GM23338 (cell line): ENCODE measurements around the gene ZNF778. TPM values are rescaled to one million over a fixed set of nuclear protein-coding genes. Genes with fewer than 3 reads are reported as not detected.

ENCODE experiments used
- ATAC-seq: fragments of 200-7000 bp; cut with Tn5 transposase; 3 replicates; pipeline ENCODE4 v1.9.1; 2020
- DNase-seq: peaks from one replicate; pipeline ENCODE4 v3.0.0-alpha.2; 2015; ENCODE audit warnings: low spot score
- H2AFZ ChIP-seq: fragments of 200-600 bp; sonication (generic); 2 replicates; pipeline ENCODE4 v1.8.0; 2016; ENCODE audit warnings: antibody characterized with exemption, mild to moderate bottlenecking, moderate library complexity
- H3F3A ChIP-seq: fragments of 200-600 bp; sonication (generic); replicated peaks from 2 replicates; pipeline ENCODE4 v1.8.0; 2017; ENCODE audit warnings: antibody characterized with exemption, mixed run types, low read depth
- H3K27ac ChIP-seq: fragments of 200-600 bp; sonication (generic); 2 replicates; pipeline ENCODE4 v1.6.1; 2016; ENCODE audit warnings: low read depth
- H3K27me3 ChIP-seq: fragments of 200-600 bp; sonication (generic); 2 replicates; pipeline ENCODE4 v1.8.0; 2016; ENCODE audit warnings: mild to moderate bottlenecking, mixed run types, moderate library complexity; ENCODE audit not compliant: insufficient read depth
- H3K36me3 ChIP-seq: fragments of 200-600 bp; sonication (generic); 2 replicates; pipeline ENCODE4 v1.8.0; 2016; ENCODE audit warnings: mild to moderate bottlenecking; ENCODE audit not compliant: insufficient read depth
- H3K4me1 ChIP-seq: fragments of 200-600 bp; sonication (generic); 2 replicates; pipeline ENCODE4 v1.8.0; 2016; ENCODE audit warnings: mild to moderate bottlenecking, moderate library complexity; ENCODE audit not compliant: insufficient read depth
- H3K4me2 ChIP-seq: fragments of 200-600 bp; sonication (generic); 2 replicates; pipeline ENCODE4 v1.7.1; 2017; ENCODE audit warnings: mixed run types
- H3K4me3 ChIP-seq: fragments of 200-600 bp; sonication (generic); 2 replicates; pipeline ENCODE4 v1.6.1; 2016; ENCODE audit warnings: mixed run types
- H3K79me2 ChIP-seq: fragments of 200-600 bp; sonication (generic); replicated peaks from 2 replicates; pipeline ENCODE4 v1.8.0; 2017; ENCODE audit warnings: mild to moderate bottlenecking; ENCODE audit not compliant: insufficient read depth
- H3K9me2 ChIP-seq: fragments of 200-600 bp; sonication (generic); 2 replicates; pipeline ENCODE4 v1.8.0; 2017; ENCODE audit not compliant: insufficient read depth
- H4K20me1 ChIP-seq: fragments of 200-600 bp; sonication (generic); replicated peaks from 2 replicates; pipeline ENCODE4 v1.8.0; 2017; ENCODE audit warnings: mild to moderate bottlenecking; ENCODE audit not compliant: insufficient read depth
- H3K27ac Mint-ChIP-seq: 2 replicates; pipeline ENCODE4 v1.8.0; 2020; ENCODE audit warnings: inconsistent platforms, mild to moderate bottlenecking, moderate library complexity, mixed read lengths
- H3K27me3 Mint-ChIP-seq: 3 replicates; pipeline ENCODE4 v1.8.0; 2022; ENCODE audit warnings: low read depth, mild to moderate bottlenecking, moderate library complexity, mixed read lengths, inconsistent platforms; ENCODE audit not compliant: insufficient read depth, poor library complexity
- H3K36me3 Mint-ChIP-seq: 3 replicates; pipeline ENCODE4 v1.8.0; 2021; ENCODE audit warnings: low read depth, mild to moderate bottlenecking, inconsistent platforms, moderate library complexity, mixed read lengths
- H3K4me1 Mint-ChIP-seq: 3 replicates; pipeline ENCODE4 v1.8.0; 2020; ENCODE audit warnings: mild to moderate bottlenecking, inconsistent platforms, mixed read lengths
- H3K4me3 Mint-ChIP-seq: 3 replicates; pipeline ENCODE4 v1.8.0; 2021; ENCODE audit warnings: moderate library complexity, mild to moderate bottlenecking, inconsistent platforms, mixed read lengths
- H3K9me3 Mint-ChIP-seq: 3 replicates; pipeline ENCODE4 v1.8.0; 2020; ENCODE audit warnings: moderate library complexity, mild to moderate bottlenecking, inconsistent platforms, mixed read lengths
- CREB1 ChIP-seq: fragments of 250-450 bp; sonication (Bioruptor Pico); IDR thresholded peaks from 2 replicates; pipeline ENCODE4 v1.5.0; 2020; ENCODE audit warnings: low read depth, mild to moderate bottlenecking, moderate library complexity
- CTCF ChIP-seq, 2 experiments: fragments of 200-600 bp in 1 of 2; sonication (generic) in 1 of 2; conservative IDR thresholded peaks; 2 replicates each; pipeline versions ENCODE4 v1.5.1 to v1.6.1; 2016 to 2017; ENCODE audit warnings: antibody characterized with exemption in 2 of 2, low read depth in 2 of 2, mild to moderate bottlenecking in 2 of 2, moderate library complexity in 1 of 2
- EZH2 ChIP-seq: fragments of 200-600 bp; sonication (generic); IDR thresholded peaks from one replicate; pipeline ENCODE4 v1.8.0; 2017; ENCODE audit warnings: antibody characterized with exemption, mild to moderate bottlenecking, low read depth; ENCODE audit not compliant: unreplicated experiment
- EZH2phosphoT487 ChIP-seq: fragments of 200-600 bp; sonication (generic); IDR thresholded peaks from one replicate; pipeline ENCODE4 v1.8.1; 2018; ENCODE audit warnings: antibody characterized with exemption; ENCODE audit not compliant: unreplicated experiment
- JUNB ChIP-seq: IDR thresholded peaks from one replicate; pipeline ENCODE4 v1.6.1; 2016; ENCODE audit warnings: antibody characterized with exemption; ENCODE audit not compliant: unreplicated experiment
- NANOG ChIP-seq: IDR thresholded peaks from 2 replicates; pipeline ENCODE4 v1.6.1; 2016; ENCODE audit warnings: antibody characterized with exemption, borderline replicate concordance
- POLR2AphosphoS5 ChIP-seq: IDR thresholded peaks from 2 replicates; pipeline ENCODE4 v1.6.1; 2016; ENCODE audit warnings: antibody characterized with exemption, low read depth
- REST ChIP-seq: IDR thresholded peaks from one replicate; pipeline ENCODE4 v1.6.1; 2018; ENCODE audit warnings: antibody characterized with exemption; ENCODE audit not compliant: unreplicated experiment
- STAT1 ChIP-seq: IDR thresholded peaks from one replicate; pipeline ENCODE4 v1.6.1; 2016; ENCODE audit warnings: antibody characterized with exemption; ENCODE audit not compliant: unreplicated experiment
- ZNF114 ChIP-seq: fragments of 250-450 bp; sonication (Bioruptor Pico); IDR thresholded peaks from 2 replicates; pipeline ENCODE4 v1.5.0; 2020; ENCODE audit warnings: mild to moderate bottlenecking, moderate library complexity
- ZNF331 ChIP-seq: fragments of 250-450 bp; sonication (Bioruptor Pico); IDR thresholded peaks from 2 replicates; pipeline ENCODE4 v1.5.0; 2020; ENCODE audit warnings: low read depth, mild to moderate bottlenecking, moderate library complexity
- ZNF462 ChIP-seq: fragments of 250-450 bp; sonication (Bioruptor Pico); IDR thresholded peaks from 2 replicates; pipeline ENCODE4 v1.5.0; 2020; ENCODE audit warnings: mild to moderate bottlenecking, moderate library complexity
- polyA plus RNA-seq: library from polyadenylated mRNA; unstranded; fragments of >200 nt; fragmentation: Nextera tagmentation; extraction: Ambion mirVana; gene quantifications from 2 replicates; pipeline ENCODE4 v1.2.1, GENCODE V29; 2016
- total RNA-seq: library from RNA; depleted of rRNA; stranded (reverse); fragments of >200 nt; shearing (Covaris generic); gene quantifications from 2 replicates; pipeline ENCODE4 v1.2.3, GENCODE V29; 2014
- TF ChIP-seq, protein P1 (sequence below): IDR thresholded peaks from 2 replicates; pipeline ENCODE4 v1.6.1; 2016; ENCODE audit warnings: antibody characterized with exemption

The ZNF778 gene
- total and polyA plus RNA-seq, 2 experiments from 2014 or later: 7.9 to 43.4 TPM

- no peak overlapping the region for H3K27ac Mint-ChIP-seq
These were observed 55.1 kb downstream of the ZNF778 start for GRCh38 chr16:89272631-89273030.

More at GRCh38 chr16:89272631-89273030, 55.1 kb downstream of the ZNF778 start:
- ATAC-seq (no peak), DNase-seq (no peak)
- Mint-ChIP-seq H3K27me3 (peaks cover 10% of the 10 kb centered on the region), H3K9me3 (no peaks in the 10 kb centered on the region), H3K4me3 (no peak overlapping the region), H3K36me3 (peaks cover 79% of the 10 kb centered on the region), H3K4me1 (no peaks in the 10 kb centered on the region; the same call in 2 of the 3 replicates)
- H2AFZ ChIP-seq: no peak overlapping the region
- TF ChIP-seq, protein P1, sequence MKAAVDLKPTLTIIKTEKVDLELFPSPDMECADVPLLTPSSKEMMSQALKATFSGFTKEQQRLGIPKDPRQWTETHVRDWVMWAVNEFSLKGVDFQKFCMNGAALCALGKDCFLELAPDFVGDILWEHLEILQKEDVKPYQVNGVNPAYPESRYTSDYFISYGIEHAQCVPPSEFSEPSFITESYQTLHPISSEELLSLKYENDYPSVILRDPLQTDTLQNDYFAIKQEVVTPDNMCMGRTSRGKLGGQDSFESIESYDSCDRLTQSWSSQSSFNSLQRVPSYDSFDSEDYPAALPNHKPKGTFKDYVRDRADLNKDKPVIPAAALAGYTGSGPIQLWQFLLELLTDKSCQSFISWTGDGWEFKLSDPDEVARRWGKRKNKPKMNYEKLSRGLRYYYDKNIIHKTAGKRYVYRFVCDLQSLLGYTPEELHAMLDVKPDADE: no peak
- TF ChIP-seq ZNF114 (CRISPR knock-in tag): no peak
- no peak for TF ChIP-seq NANOG
- no peak for TF ChIP-seq CREB1 (CRISPR knock-in tag)
- no peak for TF ChIP-seq ZNF331
- no peak for TF ChIP-seq STAT1
- no peak for TF ChIP-seq ZNF462
- no peak for TF ChIP-seq CTCF (conservative IDR thresholded peaks at IDR 0.05; ENCODE audit: low read depth in 2 of 2)
- no peak for TF ChIP-seq REST
- no peak for TF ChIP-seq EZH2
- TF ChIP-seq EZH2phosphoT487: no peak
- TF ChIP-seq POLR2AphosphoS5: no peak
- TF ChIP-seq JUNB: no peak
- peaks cover 26% of the 10 kb centered on the region for H4K20me1 ChIP-seq
- H3K4me3 ChIP-seq: no peak overlapping the region
- H3K4me1 ChIP-seq: no peaks in the 10 kb centered on the region
- peaks cover 7% of the 10 kb centered on the region; the same call in 1 of the 2 replicates for H3K36me3 ChIP-seq
- no peak overlapping the region for H3K4me2 ChIP-seq
- H3K9me2 ChIP-seq: no peaks in the 10 kb centered on the region
- H3K27ac ChIP-seq: no peak overlapping the region
- H3K79me2 ChIP-seq: peaks cover 15% of the 10 kb centered on the region; the same call in 1 of the 2 replicates
- H3F3A ChIP-seq: peaks cover 11% of the 10 kb centered on the region; the same call in 1 of the 2 replicates
- H3K27me3 ChIP-seq: no peaks in the 10 kb centered on the region
